ENCODE measurements around the gene LRRC8E. TPM values are rescaled to one million over a fixed set of nuclear protein-coding genes. Genes with fewer than 3 reads are reported as not detected.
"Not testable (repeated sequence)": the region's sequence is repeated elsewhere in the genome, so short reads cannot be mapped to it uniquely, and the experiment has no call there.

Gene LRRC8E
- total RNA-seq, 1 experiment from 2014 or later, result 2.6 TPM

- no peak for DNase-seq (ENCODE audit: low spot score)
Observed at GRCh38 chr19:7855426-7856108, 32.7 kb upstream of the LRRC8E start.

- no peak for DNase-seq (ENCODE audit: low spot score)
Observed at GRCh38 chr19:7856109-7856591, 32.2 kb upstream of the LRRC8E start.

- DNase-seq (ENCODE audit: low spot score), result no peak
Observed at GRCh38 chr19:7856679-7857663, 31.3 kb upstream of the LRRC8E start.

- DNase-seq (ENCODE audit: low spot score), result no peak
Observed at GRCh38 chr19:7857727-7858108, 30.6 kb upstream of the LRRC8E start.

- no peak for DNase-seq (ENCODE audit: low spot score)
Observed at GRCh38 chr19:7858109-7858770, 30.1 kb upstream of the LRRC8E start.

GRCh38 chr19:7859087-7859486, 29.2 kb upstream of the LRRC8E start:
- DNase-seq (ENCODE audit: low spot score), result not testable (repeated sequence)

- no peak for DNase-seq (ENCODE audit: low spot score)
Observed at GRCh38 chr19:7859831-7860713, 28.2 kb upstream of the LRRC8E start.

GRCh38 chr19:7860714-7861618, 27.3 kb upstream of the LRRC8E start:
- DNase-seq (ENCODE audit: low spot score), result no peak

GRCh38 chr19:7861619-7862412, 26.5 kb upstream of the LRRC8E start:
- DNase-seq (ENCODE audit: low spot score), result no peak

- DNase-seq (ENCODE audit: low spot score), result no peak
Observed at GRCh38 chr19:7862413-7862951, 25.8 kb upstream of the LRRC8E start.

- no peak for DNase-seq (ENCODE audit: low spot score)
Observed at GRCh38 chr19:7863157-7863970, 24.9 kb upstream of the LRRC8E start.

- no peak for DNase-seq (ENCODE audit: low spot score)
Observed at GRCh38 chr19:7863971-7864689, 24.2 kb upstream of the LRRC8E start.

GRCh38 chr19:7864690-7865074, 23.6 kb upstream of the LRRC8E start:
- no peak for DNase-seq (ENCODE audit: low spot score)

- no peak for DNase-seq (ENCODE audit: low spot score)
Observed at GRCh38 chr19:7865262-7865911, 22.9 kb upstream of the LRRC8E start.

- no peak for DNase-seq (ENCODE audit: low spot score)
Observed at GRCh38 chr19:7866399-7867091, 21.8 kb upstream of the LRRC8E start.

GRCh38 chr19:7867092-7867844, 21.0 kb upstream of the LRRC8E start:
- no peak for DNase-seq (ENCODE audit: low spot score)
